Naive thymus-derived CD4-positive, alpha-beta T cell (primary cell): ENCODE results near the gene LBR. TPM values are rescaled to one million over a fixed set of nuclear protein-coding genes. Genes with fewer than 3 reads are reported as not detected.

Experiments used
- ATAC-seq: fragments of 150-1000 bp; cut with Tn5 transposase; 2 replicates; pipeline ENCODE4 v1.10.0; 2021; ENCODE audit warnings: mild to moderate bottlenecking, moderate library complexity
- CTCF ChIA-PET: fragments of 350-600 bp; sonication (Branson Sonifier 250); formaldehyde crosslinking; loops from one replicate; lab custom pipeline; 2021; ENCODE audit warnings: antibody characterized with exemption; lab: Charles Lee
- POLR2A ChIA-PET: fragments of 350-600 bp; sonication (Branson Sonifier 250); formaldehyde crosslinking; loops from one replicate; lab custom pipeline; 2021; ENCODE audit warnings: antibody characterized with exemption, inconsistent platforms; lab: Charles Lee
- DNase-seq, 9 donors: peaks; one replicate each; pipeline versions ENCODE4 v3.0.0 to v3.0.0-alpha.2; 2020 to 2022; ENCODE audit warnings: mixed read lengths in 1 of 9
- H3K27ac ChIP-seq: one replicate; pipeline ENCODE4 v1.7.0; 2013; ENCODE audit warnings: mild to moderate bottlenecking, low read depth, low read length, moderate library complexity
- H3K27me3 ChIP-seq, 2 donors: one replicate each; pipeline ENCODE4 v1.7.0; 2013; ENCODE audit warnings: low read length in 2 of 2, mild to moderate bottlenecking in 2 of 2, moderate library complexity in 2 of 2; ENCODE audit not compliant: control insufficient read depth in 2 of 2, insufficient read depth in 2 of 2
- H3K36me3 ChIP-seq, 3 experiments: 1 replicate in 2 of 3; 2 replicates in 1 of 3; pipeline ENCODE4 v1.7.0; 2013; ENCODE audit warnings: low read length in 3 of 3, mild to moderate bottlenecking in 3 of 3, moderate library complexity in 1 of 3; ENCODE audit not compliant: insufficient read depth in 3 of 3, control insufficient read depth in 2 of 3
- H3K4me1 ChIP-seq, 2 donors: one replicate each; pipeline ENCODE4 v1.7.0; 2013; ENCODE audit warnings: low read length in 2 of 2, mild to moderate bottlenecking in 2 of 2, moderate library complexity in 1 of 2; ENCODE audit not compliant: control insufficient read depth in 2 of 2, insufficient read depth in 2 of 2
- H3K4me3 ChIP-seq: 2 replicates; pipeline ENCODE4 v1.7.0; 2013; ENCODE audit warnings: mild to moderate bottlenecking, low read length
- H3K9me3 ChIP-seq, 3 experiments: 1 replicate in 2 of 3; 2 replicates in 1 of 3; pipeline ENCODE4 v1.7.0; 2013; ENCODE audit warnings: low read length in 3 of 3; ENCODE audit not compliant: control insufficient read depth in 2 of 3
- H3K27ac Mint-ChIP-seq, 9 donors: one replicate each; pipeline ENCODE4 v1.8.0; 2020 to 2022; ENCODE audit warnings: mixed read lengths in 9 of 9, mild to moderate bottlenecking in 8 of 9, moderate library complexity in 5 of 9, inconsistent platforms in 2 of 9
- H3K27me3 Mint-ChIP-seq, 5 donors: one replicate each; pipeline ENCODE4 v1.8.0; 2021 to 2022; ENCODE audit warnings: mixed read lengths in 5 of 5, mild to moderate bottlenecking in 1 of 5
- H3K36me3 Mint-ChIP-seq, 5 donors: one replicate each; pipeline ENCODE4 v1.8.0; 2020 to 2022; ENCODE audit warnings: mixed read lengths in 5 of 5, mild to moderate bottlenecking in 3 of 5, inconsistent platforms in 1 of 5
- H3K4me1 Mint-ChIP-seq, 7 donors: one replicate each; pipeline ENCODE4 v1.8.0; 2020 to 2022; ENCODE audit warnings: mixed read lengths in 7 of 7, mild to moderate bottlenecking in 3 of 7, inconsistent platforms in 1 of 7
- H3K4me3 Mint-ChIP-seq, 10 donors: one replicate each; pipeline ENCODE4 v1.8.0; 2020 to 2022; ENCODE audit warnings: mild to moderate bottlenecking in 10 of 10, mixed read lengths in 10 of 10, moderate library complexity in 6 of 10, inconsistent platforms in 2 of 10
- H3K9me3 Mint-ChIP-seq, 11 donors: one replicate each; pipeline ENCODE4 v1.8.0; 2020 to 2022; ENCODE audit warnings: mixed read lengths in 11 of 11, mild to moderate bottlenecking in 4 of 11, inconsistent platforms in 1 of 11, moderate library complexity in 1 of 11
- intact Hi-C, 2 donors: fragments of 100-400 bp; cut with micrococcal nuclease; formaldehyde crosslinking; loops; one replicate each; pipeline ENCODE4 v1.15.1; 2023
- polyA plus RNA-seq, 2 donors: library from polyadenylated mRNA; unstranded; fragments of 300-500 nt; fragmentation: Illumina TruSeq; gene quantifications; one replicate each; pipeline ENCODE4 v1.2.3, GENCODE V29; 2021
- total RNA-seq, 6 experiments: library from RNA in 5 of 6; stranded (reverse) in 5 of 6; gene quantifications; 1 replicate in 5 of 6; 2 replicates in 1 of 6; pipeline ENCODE4 v1.2.3 and lab custom pipeline; 2021 to 2026

LBR gene
- total and polyA plus RNA-seq, 7 experiments from 2014 or later = 104 to 220 (median 128) TPM

DNA sequence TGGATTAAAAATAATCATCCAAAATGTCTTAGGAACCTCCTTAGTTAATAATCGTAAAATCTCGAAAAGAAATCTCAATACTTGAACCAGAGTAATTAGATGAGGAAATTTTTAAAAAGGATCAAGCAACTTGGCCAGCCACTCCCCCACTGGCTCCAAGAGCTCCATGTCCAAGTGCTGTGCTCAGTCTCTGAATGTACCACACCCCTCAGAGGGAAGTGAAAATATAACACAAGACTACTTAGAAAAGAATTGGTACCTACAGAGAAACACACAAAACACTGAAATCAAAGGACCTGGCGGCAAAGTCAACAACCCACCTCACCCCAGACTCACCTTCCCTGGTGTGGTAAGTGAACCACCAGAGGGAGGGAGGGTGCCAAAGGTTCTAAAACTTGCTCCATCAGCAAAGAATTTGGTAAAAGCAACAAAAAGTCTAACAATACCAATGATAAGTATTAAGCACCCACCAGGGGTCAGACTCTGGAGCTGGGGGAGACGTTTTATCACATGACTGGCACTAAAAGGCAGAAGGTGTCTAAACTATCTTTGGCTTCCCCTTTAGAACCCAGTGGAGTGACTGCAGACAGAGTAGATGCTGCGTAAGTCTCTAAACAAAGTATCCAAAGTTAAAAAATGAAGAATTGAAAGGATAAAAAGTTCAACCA lies 14.0 kb downstream of the LBR start:
- intact Hi-C loops = no loop called here
- no peaks in the 10 kb centered on the region for H3K4me1 ChIP-seq
- ATAC-seq = peak; percentile 34
- H3K27ac Mint-ChIP-seq = no peak overlapping the region
- no peak overlapping the region for H3K27ac ChIP-seq
- H3K4me3 ChIP-seq = no peak overlapping the region
- H3K36me3 Mint-ChIP-seq = peaks cover 16 to 82% (median 42%) of the 10 kb centered on the region in 5 donors
- no peak overlapping the region for H3K4me3 Mint-ChIP-seq
- peaks cover 30 to 88% (median 37%) of the 10 kb centered on the region in 3 experiments for H3K36me3 ChIP-seq
- CTCF ChIA-PET = no interaction called here
- no peaks in the 10 kb centered on the region for H3K9me3 Mint-ChIP-seq
- H3K27me3 Mint-ChIP-seq = no peaks in the 10 kb centered on the region
- no peaks in the 10 kb centered on the region for H3K27me3 ChIP-seq
- H3K4me1 Mint-ChIP-seq = peaks cover 8 to 38% (median 19%) of the 10 kb centered on the region in 7 donors
- no peaks in the 10 kb centered on the region for H3K9me3 ChIP-seq
- DNase-seq = peak in 1 of 9 donors; percentile 6
- POLR2A ChIA-PET = no interaction called here

DNA sequence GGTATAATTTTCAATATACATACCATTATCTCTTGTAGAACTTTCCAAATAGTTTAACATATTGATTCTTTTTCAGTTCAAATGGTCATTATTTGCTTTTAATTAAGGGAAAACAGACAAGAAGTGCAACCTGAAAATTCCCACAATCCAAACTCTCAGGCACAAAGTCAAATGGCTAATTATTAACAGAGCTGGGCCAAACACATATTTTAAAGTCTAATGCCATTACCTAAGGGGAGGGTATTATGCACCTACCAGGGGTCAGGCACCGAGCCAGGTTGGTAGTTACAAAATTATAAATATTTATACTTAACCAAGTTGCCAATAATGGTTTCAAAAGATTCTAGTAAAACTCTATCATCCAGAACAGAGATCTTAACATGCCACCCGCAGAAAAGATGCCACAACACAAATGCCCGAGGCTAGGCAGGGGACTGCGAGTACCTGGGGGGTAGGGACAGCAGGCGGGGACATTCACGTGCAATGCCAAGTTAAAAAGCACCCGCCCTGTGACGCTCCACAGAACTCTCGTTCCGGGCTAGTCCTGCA lies 15.0 kb downstream of the LBR start:
- DNase-seq (no peak), ATAC-seq (no peak)
- Histone ChIP-seq H3K9me3 (no peaks in the 10 kb centered on the region), H3K27ac (no peak overlapping the region), H3K4me1 (no peaks in the 10 kb centered on the region), H3K27me3 (no peaks in the 10 kb centered on the region), H3K36me3 (peaks cover 25 to 88% (median 35%) of the 10 kb centered on the region in 3 experiments), H3K4me3 (no peak overlapping the region)
- intact Hi-C loops = no loop called here
- POLR2A ChIA-PET = no interaction called here
- Mint-ChIP-seq H3K4me3 (no peak overlapping the region), H3K4me1 (peaks cover 8 to 28% (median 16%) of the 10 kb centered on the region in 7 donors), H3K36me3 (peaks cover 10 to 76% (median 37%) of the 10 kb centered on the region in 5 donors), H3K9me3 (no peaks in the 10 kb centered on the region), H3K27me3 (no peaks in the 10 kb centered on the region), H3K27ac (no peak overlapping the region)
- CTCF ChIA-PET = no interaction called here

DNA sequence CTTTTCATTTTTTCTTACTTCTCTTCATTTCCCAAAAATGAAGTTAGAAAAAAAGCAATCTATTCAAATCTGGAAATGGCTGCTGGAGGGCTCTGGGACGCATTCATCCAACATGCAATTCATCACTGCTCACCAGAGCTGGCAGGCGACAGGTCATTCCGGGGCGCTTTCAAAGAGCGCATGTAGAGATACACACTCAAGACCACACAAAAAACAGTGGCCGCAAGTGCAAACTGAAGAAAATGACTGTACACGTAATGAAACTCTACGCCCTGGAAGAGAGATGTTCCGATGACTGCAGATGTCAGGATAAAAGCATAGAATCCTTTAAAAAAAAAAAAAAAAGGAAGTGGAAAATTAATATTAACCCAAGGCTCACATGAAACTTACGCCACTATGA lies 15.5 kb downstream of the LBR start:
- H3K4me1 ChIP-seq = no peaks in the 10 kb centered on the region
- no peak overlapping the region for H3K4me3 Mint-ChIP-seq
- ATAC-seq (no peak), DNase-seq (no peak)
- no peak overlapping the region for H3K27ac ChIP-seq
- H3K27me3 Mint-ChIP-seq = no peaks in the 10 kb centered on the region
- ChIA-PET CTCF (no interaction called here), POLR2A (no interaction called here)
- H3K27ac Mint-ChIP-seq = no peak overlapping the region
- peaks cover 25 to 88% (median 31%) of the 10 kb centered on the region in 3 experiments for H3K36me3 ChIP-seq
- intact Hi-C loops = no loop called here
- no peak overlapping the region for H3K4me3 ChIP-seq
- no peaks in the 10 kb centered on the region for H3K9me3 Mint-ChIP-seq
- H3K9me3 ChIP-seq = no peaks in the 10 kb centered on the region
- peaks cover 4 to 27% (median 15%) of the 10 kb centered on the region in 7 donors for H3K4me1 Mint-ChIP-seq
- no peaks in the 10 kb centered on the region for H3K27me3 ChIP-seq
- H3K36me3 Mint-ChIP-seq = peaks cover 10 to 74% (median 34%) of the 10 kb centered on the region in 5 donors

DNA sequence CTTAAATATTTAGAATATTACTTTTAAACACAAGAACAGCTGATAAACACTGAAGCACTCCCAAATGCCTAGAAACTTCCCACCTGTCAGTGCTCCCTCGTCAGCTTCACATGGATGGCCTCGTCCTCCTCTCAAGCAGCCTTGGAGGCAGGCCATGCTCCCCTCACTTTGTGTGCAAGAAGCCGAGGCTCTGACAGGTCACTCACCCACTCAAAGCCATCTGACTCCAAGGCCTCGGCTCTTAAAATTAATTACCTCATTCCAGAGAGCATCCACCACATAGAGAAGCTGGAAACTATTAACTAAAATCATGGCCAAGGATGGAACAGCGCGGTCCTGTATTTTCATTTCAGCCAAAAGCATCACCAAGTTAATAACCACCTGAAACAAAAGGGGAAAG lies 17.8 kb downstream of the LBR start:
- H3K36me3 ChIP-seq = peaks cover 20 to 98% (median 23%) of the 10 kb centered on the region in 3 experiments
- H3K4me1 ChIP-seq = no peaks in the 10 kb centered on the region
- DNase-seq (no peak), ATAC-seq (no peak)
- ChIA-PET POLR2A (no interaction called here), CTCF (no interaction called here)
- Mint-ChIP-seq H3K4me1 (peaks cover 4 to 26% (median 14%) of the 10 kb centered on the region in 7 donors), H3K27me3 (no peaks in the 10 kb centered on the region), H3K4me3 (no peak overlapping the region), H3K36me3 (peaks cover 10 to 77% (median 33%) of the 10 kb centered on the region in 5 donors), H3K27ac (peak overlapping the region in 4 of 9 donors; percentile 14 to 80 (median 52)), H3K9me3 (no peaks in the 10 kb centered on the region)
- intact Hi-C loops = no loop called here
- no peak overlapping the region for H3K27ac ChIP-seq
- H3K4me3 ChIP-seq = no peak overlapping the region
- no peaks in the 10 kb centered on the region for H3K9me3 ChIP-seq
- no peaks in the 10 kb centered on the region for H3K27me3 ChIP-seq

DNA sequence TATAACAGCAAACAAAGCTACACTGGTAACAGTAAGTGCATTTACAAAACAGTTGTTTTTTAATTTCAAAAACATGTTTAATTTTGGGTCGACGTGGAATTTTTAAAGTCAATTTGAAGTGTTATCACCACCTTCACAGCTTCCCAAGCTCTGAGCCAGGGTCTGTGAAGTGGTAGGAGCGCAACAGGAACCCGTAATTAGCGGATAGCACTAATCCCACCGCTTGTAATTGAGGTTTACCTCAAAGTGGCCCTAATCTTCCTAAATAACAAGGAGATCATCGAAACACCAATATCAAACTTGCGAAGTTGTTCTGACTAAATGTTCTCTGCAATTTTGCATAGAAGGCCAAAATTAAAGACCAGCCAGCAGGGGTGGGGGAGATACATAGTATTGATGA lies 18.8 kb downstream of the LBR start:
- ATAC-seq = no peak
- Histone ChIP-seq H3K27me3 (no peaks in the 10 kb centered on the region), H3K4me1 (no peaks in the 10 kb centered on the region), H3K36me3 (peaks cover 13 to 94% (median 17%) of the 10 kb centered on the region in 3 experiments), H3K27ac (no peak overlapping the region), H3K9me3 (no peaks in the 10 kb centered on the region), H3K4me3 (no peak overlapping the region)
- ChIA-PET POLR2A (interaction anchor here (0.7 to 0.9 kb wide), 3 partner anchors 10 to 1953 kb away, joined by 3 to 5 read pairs (median 3); no protein-coding TSS in a partner anchor), CTCF (no interaction called here)
- intact Hi-C loops = no loop called here
- Mint-ChIP-seq H3K36me3 (peaks cover 9 to 74% (median 33%) of the 10 kb centered on the region in 5 donors), H3K4me3 (no peak overlapping the region), H3K9me3 (no peaks in the 10 kb centered on the region), H3K4me1 (peaks cover 8 to 20% (median 10%) of the 10 kb centered on the region in 7 donors), H3K27ac (no peak overlapping the region), H3K27me3 (no peaks in the 10 kb centered on the region)
- DNase-seq = no peak

DNA sequence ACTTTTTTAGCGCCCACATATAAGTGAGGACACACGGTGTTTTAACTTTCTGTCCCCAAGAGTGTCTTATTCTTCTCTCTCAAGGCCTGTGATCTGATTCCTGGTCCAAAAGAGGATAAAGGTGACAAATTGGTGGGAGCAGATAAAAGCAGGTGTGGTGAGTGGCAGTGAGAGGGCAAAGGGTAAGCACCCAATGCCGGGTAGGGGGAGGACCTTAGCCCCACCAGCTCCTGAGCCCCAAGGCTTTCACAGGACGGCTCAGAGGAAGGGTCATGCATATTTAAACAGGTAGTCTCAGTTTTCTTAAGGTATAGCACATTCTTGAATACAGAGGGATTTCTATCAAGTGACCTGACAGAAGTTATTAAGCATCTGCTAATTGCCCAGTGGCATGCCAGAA lies 19.6 kb downstream of the LBR start:
- DNase-seq (no peak), ATAC-seq (no peak)
- H3K36me3 ChIP-seq = peaks cover 15 to 95% (median 16%) of the 10 kb centered on the region in 3 experiments
- H3K4me1 Mint-ChIP-seq = peaks cover 8 to 20% (median 12%) of the 10 kb centered on the region in 7 donors
- no peaks in the 10 kb centered on the region for H3K27me3 ChIP-seq
- peaks cover 9 to 75% (median 38%) of the 10 kb centered on the region in 5 donors for H3K36me3 Mint-ChIP-seq
- H3K9me3 ChIP-seq = no peaks in the 10 kb centered on the region
- no peak overlapping the region for H3K4me3 Mint-ChIP-seq
- H3K4me1 ChIP-seq = no peaks in the 10 kb centered on the region
- intact Hi-C loops = no loop called here
- no peak overlapping the region for H3K27ac ChIP-seq
- POLR2A ChIA-PET = interaction anchor here (0.6 to 0.9 kb wide), 3 partner anchors 11 to 157 kb away, joined by 3 to 5 read pairs (median 5); no protein-coding TSS in a partner anchor
- H3K9me3 Mint-ChIP-seq = no peaks in the 10 kb centered on the region
- CTCF ChIA-PET = no interaction called here
- H3K4me3 ChIP-seq = no peak overlapping the region
- H3K27ac Mint-ChIP-seq = peak overlapping the region in 7 of 9 donors; percentile 4 to 67 (median 56)
- H3K27me3 Mint-ChIP-seq = no peaks in the 10 kb centered on the region
